IMR-90 (cell line): ENCODE results near the gene FBXO28. TPM values are rescaled to one million over a fixed set of nuclear protein-coding genes. Genes with fewer than 3 reads are reported as not detected.
A peak's percentile ranks its signal among the peaks of the same experiment; 100 is the strongest.

Experiments
- ATAC-seq: fragments of 200-7000 bp; cut with Tn5 transposase; 2 replicates; pipeline ENCODE4 v1.9.1; 2020; ENCODE audit warnings: low read depth, mild to moderate bottlenecking, moderate library complexity
- BruUV-seq: library from RNA; stranded (reverse); fragments of 400-500 nt; replicated peaks from 2 replicates; lab custom pipeline; 2021; lab: Mats Ljungman, UMichigan
- CTCF ChIA-PET: fragments of 300-600 bp; formaldehyde crosslinking; extraction: SDS; loops from one replicate; lab custom pipeline; 2021; ENCODE audit warnings: antibody characterized with exemption; lab: Yijun Ruan, JAX
- POLR2A ChIA-PET: fragments of 300-600 bp; sonication (Branson Sonifier 250); formaldehyde crosslinking; loops from one replicate; lab custom pipeline; 2022; ENCODE audit warnings: antibody characterized with exemption; ENCODE audit not compliant: unreplicated experiment; lab: Charles Lee
- DNase-seq: peaks from one replicate; pipeline ENCODE4 v3.0.0; 2013
- H2AFZ ChIP-seq: replicated peaks from 2 replicates; pipeline ENCODE3; 2013; ENCODE audit warnings: low read length, mild to moderate bottlenecking; ENCODE audit not compliant: poor library complexity
- H2AK5ac ChIP-seq: 2 replicates; pipeline ENCODE4 v1.6.1; 2013; ENCODE audit warnings: low read depth, low read length, inconsistent platforms
- H2AK9ac ChIP-seq: replicated peaks from 2 replicates; pipeline ENCODE3; 2013; ENCODE audit warnings: mild to moderate bottlenecking, low read depth, low read length, moderate library complexity; ENCODE audit not compliant: poor library complexity
- H2BK120ac ChIP-seq: 2 replicates; pipeline ENCODE4 v1.6.1; 2013; ENCODE audit warnings: low read depth, low read length, inconsistent platforms
- H2BK15ac ChIP-seq: 3 replicates; pipeline ENCODE4 v1.6.1; 2013; ENCODE audit warnings: low read depth, low read length, inconsistent platforms
- H2BK20ac ChIP-seq: 2 replicates; pipeline ENCODE4 v1.6.1; 2013; ENCODE audit warnings: low read depth, mild to moderate bottlenecking, inconsistent platforms, low read length, moderate library complexity
- H2BK5ac ChIP-seq: 2 replicates; pipeline ENCODE4 v1.6.1; 2013; ENCODE audit warnings: mild to moderate bottlenecking, low read depth, low read length, inconsistent platforms; ENCODE audit not compliant: poor library complexity, severe bottlenecking
- H3K14ac ChIP-seq: replicated peaks from 2 replicates; pipeline ENCODE4 v1.6.1; 2013; ENCODE audit warnings: low read depth, low read length, inconsistent platforms
- H3K18ac ChIP-seq: 2 replicates; pipeline ENCODE4 v1.6.1; 2013; ENCODE audit warnings: low read depth, low read length, control low read depth
- H3K23ac ChIP-seq: 2 replicates; pipeline ENCODE4 v1.6.1; 2013; ENCODE audit warnings: low read depth, low read length, inconsistent platforms
- H3K27ac ChIP-seq: 2 replicates; pipeline ENCODE4 v1.5.1; 2013; ENCODE audit warnings: mild to moderate bottlenecking, control low read depth, low read length; ENCODE audit not compliant: insufficient read depth
- H3K27me3 ChIP-seq: 2 replicates; pipeline ENCODE4 v1.6.1; 2013; ENCODE audit warnings: low read length; ENCODE audit not compliant: control insufficient read depth, insufficient read depth
- H3K36me3 ChIP-seq: 2 replicates; pipeline ENCODE4 v1.6.1; 2013; ENCODE audit warnings: low read length, mixed read lengths; ENCODE audit not compliant: control insufficient read depth, insufficient read depth
- H3K4ac ChIP-seq: 2 replicates; pipeline ENCODE4 v1.6.1; 2013; ENCODE audit warnings: low read depth, low read length, inconsistent platforms
- H3K4me1 ChIP-seq: 2 replicates; pipeline ENCODE4 v1.6.1; 2013; ENCODE audit warnings: low read length, mixed read lengths; ENCODE audit not compliant: control insufficient read depth, insufficient read depth
- H3K4me2 ChIP-seq: 2 replicates; pipeline ENCODE4 v1.6.1; 2013; ENCODE audit warnings: low read depth, mild to moderate bottlenecking, control low read depth, low read length, moderate library complexity
- H3K4me3 ChIP-seq: 2 replicates; pipeline ENCODE4 v1.5.1; 2013; ENCODE audit warnings: low read depth, mild to moderate bottlenecking, control low read depth, low read length, moderate library complexity; ENCODE audit not compliant: insufficient read depth
- H3K56ac ChIP-seq: 2 replicates; pipeline ENCODE4 v1.6.1; 2013; ENCODE audit warnings: low read length, inconsistent platforms; ENCODE audit not compliant: insufficient read depth; ENCODE audit errors: extremely low read depth
- H3K79me1 ChIP-seq, 2 experiments: 2 replicates each; pipeline ENCODE4 v1.6.1; 2013; ENCODE audit warnings: low read length in 2 of 2, inconsistent platforms in 1 of 2, low read depth in 1 of 2
- H3K9ac ChIP-seq: 2 replicates; pipeline ENCODE4 v1.6.1; 2013; ENCODE audit warnings: low read depth, low read length, control low read depth
- H3K9me1 ChIP-seq: 2 replicates; pipeline ENCODE4 v1.6.1; 2013; ENCODE audit warnings: low read length, inconsistent platforms; ENCODE audit not compliant: insufficient read depth
- H3K9me3 ChIP-seq: 2 replicates; pipeline ENCODE4 v1.6.1; 2013; ENCODE audit warnings: low read length; ENCODE audit not compliant: control insufficient read depth, insufficient read depth
- H4K20me1 ChIP-seq: 2 replicates; pipeline ENCODE4 v1.6.1; 2013; ENCODE audit warnings: low read length, inconsistent platforms; ENCODE audit not compliant: insufficient read depth
- H4K5ac ChIP-seq: 2 replicates; pipeline ENCODE4 v1.6.1; 2013; ENCODE audit warnings: mild to moderate bottlenecking, low read depth, low read length, control low read depth
- H4K8ac ChIP-seq, 2 experiments: 2 replicates each; pipeline ENCODE4 v1.6.1; 2013; ENCODE audit warnings: low read depth in 2 of 2, low read length in 2 of 2, control low read depth in 1 of 2, inconsistent platforms in 1 of 2
- H4K91ac ChIP-seq: 2 replicates; pipeline ENCODE4 v1.6.1; 2013; ENCODE audit warnings: low read depth, low read length, inconsistent platforms; ENCODE audit not compliant: insufficient read depth
- BHLHE40 ChIP-seq: fragments of 150-350 bp; IDR thresholded peaks from 2 replicates; pipeline ENCODE4 v1.6.1; 2016; ENCODE audit warnings: mild to moderate bottlenecking, low read depth, low read length
- CEBPB ChIP-seq: IDR thresholded peaks from 2 replicates; pipeline ENCODE4 v1.6.1; 2012; ENCODE audit warnings: low read depth, low read length, improper control_type of control experiment
- CHD1 ChIP-seq: IDR thresholded peaks from 2 replicates; pipeline ENCODE4 v1.6.1; 2012; ENCODE audit warnings: low read depth, low read length, improper control_type of control experiment
- FOS ChIP-seq: fragments of 150-350 bp; IDR thresholded peaks from 2 replicates; pipeline ENCODE4 v1.6.1; 2016; ENCODE audit warnings: low read depth, low read length
- MAFK ChIP-seq: IDR thresholded peaks from 2 replicates; pipeline ENCODE4 v1.6.1; 2012; ENCODE audit warnings: low read depth, low read length, improper control_type of control experiment
- MAZ ChIP-seq: IDR thresholded peaks from 2 replicates; pipeline ENCODE4 v1.6.1; 2012; ENCODE audit warnings: low read depth, mild to moderate bottlenecking, low read length, improper control_type of control experiment, moderate library complexity, borderline replicate concordance
- MXI1 ChIP-seq: IDR thresholded peaks from 2 replicates; pipeline ENCODE4 v1.6.1; 2012; ENCODE audit warnings: low read depth, mild to moderate bottlenecking, low read length, moderate library complexity, borderline replicate concordance
- NFE2L2 ChIP-seq: fragments of 150-350 bp; IDR thresholded peaks from 2 replicates; pipeline ENCODE4 v1.6.1; 2016; ENCODE audit warnings: low read depth, mild to moderate bottlenecking, low read length
- POLR2A ChIP-seq: IDR thresholded peaks from 2 replicates; pipeline ENCODE4 v1.6.1; 2012; ENCODE audit warnings: mild to moderate bottlenecking, low read depth, low read length
- RAD21 ChIP-seq: IDR thresholded peaks from 2 replicates; pipeline ENCODE4 v1.6.1; 2012; ENCODE audit warnings: low read length, improper control_type of control experiment
- RCOR1 ChIP-seq: IDR thresholded peaks from 2 replicates; pipeline ENCODE4 v1.6.1; 2012; ENCODE audit warnings: mild to moderate bottlenecking, low read length, improper control_type of control experiment; ENCODE audit not compliant: insufficient replicate concordance
- RFX5 ChIP-seq: IDR thresholded peaks from 2 replicates; pipeline ENCODE4 v1.8.0; 2012; ENCODE audit warnings: low read depth, mild to moderate bottlenecking, low read length, moderate library complexity
- SMC3 ChIP-seq: fragments of 150-350 bp; IDR thresholded peaks from 2 replicates; pipeline ENCODE4 v1.6.1; 2016; ENCODE audit warnings: low read depth, mild to moderate bottlenecking, antibody characterized with exemption, low read length, moderate library complexity
- WGBS, 2 experiments: methylation state at CpG; one replicate each; pipeline versions ENCODE4 v1.1.5 to v1.1.7; 2013; ENCODE audit warnings: missing lambda C conversion rate in 2 of 2; ENCODE audit not compliant: insufficient read length in 1 of 2; ENCODE audit errors: extremely low coverage in 2 of 2; 5-methylcytosine and 5-hydroxymethylcytosine counted together
- dilution Hi-C: fragments of 300-500 bp; cut with HindIII; formaldehyde crosslinking; loops from one replicate; pipeline ENCODE4 v1.14.3; 2018; ENCODE audit warnings: low sequenced_read_pairs; ENCODE audit not compliant: unreplicated experiment
- in situ Hi-C: fragments of 300-500 bp; cut with MboI; formaldehyde crosslinking; loops from 3 replicates; pipeline ENCODE4 v1.14.3; 2019; ENCODE audit warnings: low sequenced_read_pairs, inconsistent platforms, mixed read lengths
- intact Hi-C: fragments of 100-400 bp; cut with micrococcal nuclease; formaldehyde crosslinking; loops from 2 replicates; pipeline ENCODE4 v1.10.0; 2022
- polyA plus RNA-seq, 3 experiments: library from polyadenylated mRNA; depleted of rRNA; stranded (reverse); fragments of >200 nt; gene quantifications; 2 replicates each; pipeline ENCODE4 v1.2.3, GENCODE V29; 2012; ENCODE audit warnings: low replicate concordance in 1 of 3
- total RNA-seq: library from RNA; depleted of rRNA; stranded (reverse); fragments of >200 nt; gene quantifications from 2 replicates; pipeline ENCODE4 v1.2.3, GENCODE V29; 2012
- TF ChIP-seq, protein P1 (sequence below): fragments of 150-350 bp; IDR thresholded peaks from 2 replicates; pipeline ENCODE4 v1.6.1; 2017; ENCODE audit warnings: mild to moderate bottlenecking, antibody characterized with exemption, low read length, low read depth
- TF ChIP-seq, protein P2 (sequence below): conservative IDR thresholded peaks from 2 replicates; pipeline ENCODE4 v1.5.1; 2012; ENCODE audit warnings: mild to moderate bottlenecking, low read depth, low read length, improper control_type of control experiment

FBXO28 gene
- total and polyA plus RNA-seq, 2 of the 4 experiments (the other 2 are of a cell fraction), result 11.6 to 22.6 TPM

DNA sequence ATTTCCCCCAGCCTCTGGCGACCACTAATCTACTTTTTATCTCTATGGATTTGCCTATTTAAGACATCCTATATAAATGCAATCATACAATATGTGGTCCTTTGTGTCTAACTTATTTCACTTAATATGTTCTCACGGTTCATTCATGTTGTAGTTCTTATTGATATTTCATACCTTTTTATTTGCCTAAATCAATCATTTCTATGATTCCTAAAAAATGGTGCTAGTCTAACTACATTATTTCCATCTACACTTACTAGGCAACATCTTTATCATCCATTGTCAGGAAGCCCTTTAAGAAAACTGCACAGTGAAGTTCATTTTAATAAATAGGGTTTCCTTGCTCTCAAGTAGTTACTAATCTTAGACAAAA, 380 bp upstream of the FBXO28 start:
- DNase-seq (no peak), ATAC-seq (no peak; the same call in 1 of the 2 replicates)
- Histone ChIP-seq H2BK15ac (0 out of 3 replicates have a peak overlapping the region, but pooled peaks have one; percentile 40), H3K4ac (peak overlapping the region; percentile 11; the same call in 1 of the 2 replicates), H3K9ac (peak overlapping the region; percentile 56; the same call in 1 of the 2 replicates), H3K79me1 (peaks cover 0 to 16% of the 10 kb centered on the region in 2 experiments; a peak in 2 of 4 replicates), H3K36me3 (no peaks in the 10 kb centered on the region), H4K8ac (peak overlapping the region; percentile 93 to 96), H3K9me3 (no peaks in the 10 kb centered on the region), H2BK20ac (0 out of 2 replicates have a peak overlapping the region, but pooled peaks have one; percentile 1), H2AK9ac (no peak overlapping the region), H3K18ac (peak overlapping the region; percentile 63; the same call in 1 of the 2 replicates), H2BK5ac (peak overlapping the region; percentile 79), H3K4me3 (peak overlapping the region; percentile 75), H2AK5ac (no peak overlapping the region), H3K4me1 (no peaks in the 10 kb centered on the region), H3K9me1 (no peaks in the 10 kb centered on the region), H3K56ac (0 out of 2 replicates have a peak overlapping the region, but pooled peaks have one; percentile 42), H2BK120ac (peak overlapping the region; percentile 29; the same call in 1 of the 2 replicates), H2AFZ (peak overlapping the region; percentile 98), H3K27me3 (no peaks in the 10 kb centered on the region), H4K20me1 (peaks cover 7% of the 10 kb centered on the region; the same call in 1 of the 2 replicates), H3K4me2 (peak overlapping the region; percentile 92), H3K27ac (no peak overlapping the region), H4K5ac (peak overlapping the region; percentile 95), H3K14ac (0 out of 2 replicates have a peak overlapping the region, but pooled peaks have one; percentile 5), H4K91ac (peak overlapping the region; percentile 40; the same call in 1 of the 2 replicates), H3K23ac (no peak overlapping the region)
- intact Hi-C loops, result loop anchor here (5.0 to 10.0 kb wide), 3 partner anchors 299 to 411 kb away; no protein-coding TSS in a partner anchor
- POLR2A ChIA-PET, result no interaction called here
- CTCF ChIA-PET, result no interaction called here
- 80% methylated on average over 1 of the region's 2 CpGs; no CpG with 5 or more reads in 1 of the 2 experiments for WGBS, 2 experiments
- no TSS peak for BruUV-seq
- dilution Hi-C loops, result no loop called here
- in situ Hi-C loops, result loop anchor here (5.0 kb wide), 1 partner anchor 214 kb away; no protein-coding TSS in a partner anchor
- TF ChIP-seq MAZ (no peak), MXI1 (no peak), BHLHE40 (no peak), NFE2L2 (no peak), SMC3 (no peak), MAFK (no peak), CHD1 (no peak), RFX5 (no peak), RCOR1 (no peak), FOS (no peak), POLR2A (no peak), CEBPB (no peak), RAD21 (no peak)
- TF ChIP-seq, protein P1, sequence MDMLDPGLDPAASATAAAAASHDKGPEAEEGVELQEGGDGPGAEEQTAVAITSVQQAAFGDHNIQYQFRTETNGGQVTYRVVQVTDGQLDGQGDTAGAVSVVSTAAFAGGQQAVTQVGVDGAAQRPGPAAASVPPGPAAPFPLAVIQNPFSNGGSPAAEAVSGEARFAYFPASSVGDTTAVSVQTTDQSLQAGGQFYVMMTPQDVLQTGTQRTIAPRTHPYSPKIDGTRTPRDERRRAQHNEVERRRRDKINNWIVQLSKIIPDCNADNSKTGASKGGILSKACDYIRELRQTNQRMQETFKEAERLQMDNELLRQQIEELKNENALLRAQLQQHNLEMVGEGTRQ, result no peak
- TF ChIP-seq, protein P2, sequence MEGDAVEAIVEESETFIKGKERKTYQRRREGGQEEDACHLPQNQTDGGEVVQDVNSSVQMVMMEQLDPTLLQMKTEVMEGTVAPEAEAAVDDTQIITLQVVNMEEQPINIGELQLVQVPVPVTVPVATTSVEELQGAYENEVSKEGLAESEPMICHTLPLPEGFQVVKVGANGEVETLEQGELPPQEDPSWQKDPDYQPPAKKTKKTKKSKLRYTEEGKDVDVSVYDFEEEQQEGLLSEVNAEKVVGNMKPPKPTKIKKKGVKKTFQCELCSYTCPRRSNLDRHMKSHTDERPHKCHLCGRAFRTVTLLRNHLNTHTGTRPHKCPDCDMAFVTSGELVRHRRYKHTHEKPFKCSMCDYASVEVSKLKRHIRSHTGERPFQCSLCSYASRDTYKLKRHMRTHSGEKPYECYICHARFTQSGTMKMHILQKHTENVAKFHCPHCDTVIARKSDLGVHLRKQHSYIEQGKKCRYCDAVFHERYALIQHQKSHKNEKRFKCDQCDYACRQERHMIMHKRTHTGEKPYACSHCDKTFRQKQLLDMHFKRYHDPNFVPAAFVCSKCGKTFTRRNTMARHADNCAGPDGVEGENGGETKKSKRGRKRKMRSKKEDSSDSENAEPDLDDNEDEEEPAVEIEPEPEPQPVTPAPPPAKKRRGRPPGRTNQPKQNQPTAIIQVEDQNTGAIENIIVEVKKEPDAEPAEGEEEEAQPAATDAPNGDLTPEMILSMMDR, result no peak
